ENCODE results near the gene TUBB2A.
"Not testable (repeated sequence)": the region's sequence is repeated elsewhere in the genome, so short reads cannot be mapped to it uniquely, and the experiment has no call there.

DNA sequence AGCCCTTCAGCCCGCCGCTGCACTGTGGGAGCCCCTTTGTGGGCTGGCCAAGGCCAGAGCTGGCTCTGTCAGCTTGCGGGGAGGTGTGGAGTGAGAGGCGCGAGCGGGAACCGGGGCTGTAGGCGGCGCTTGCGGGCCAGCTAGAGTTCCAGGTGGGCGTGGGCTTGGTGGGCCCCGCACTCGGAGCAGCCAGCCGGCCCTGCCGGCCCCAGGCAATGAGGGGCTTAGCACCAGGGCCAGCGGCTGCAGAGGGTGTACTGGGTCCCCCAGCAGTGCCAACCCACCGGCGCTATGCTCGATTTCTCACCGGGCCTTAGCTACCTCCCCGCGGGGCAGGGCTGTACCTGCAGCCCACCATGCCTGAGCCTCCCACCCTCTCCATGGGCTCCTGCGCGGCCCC, 13.3 kb upstream of the TUBB2A start:
- TF ChIP-seq, protein P1, sequence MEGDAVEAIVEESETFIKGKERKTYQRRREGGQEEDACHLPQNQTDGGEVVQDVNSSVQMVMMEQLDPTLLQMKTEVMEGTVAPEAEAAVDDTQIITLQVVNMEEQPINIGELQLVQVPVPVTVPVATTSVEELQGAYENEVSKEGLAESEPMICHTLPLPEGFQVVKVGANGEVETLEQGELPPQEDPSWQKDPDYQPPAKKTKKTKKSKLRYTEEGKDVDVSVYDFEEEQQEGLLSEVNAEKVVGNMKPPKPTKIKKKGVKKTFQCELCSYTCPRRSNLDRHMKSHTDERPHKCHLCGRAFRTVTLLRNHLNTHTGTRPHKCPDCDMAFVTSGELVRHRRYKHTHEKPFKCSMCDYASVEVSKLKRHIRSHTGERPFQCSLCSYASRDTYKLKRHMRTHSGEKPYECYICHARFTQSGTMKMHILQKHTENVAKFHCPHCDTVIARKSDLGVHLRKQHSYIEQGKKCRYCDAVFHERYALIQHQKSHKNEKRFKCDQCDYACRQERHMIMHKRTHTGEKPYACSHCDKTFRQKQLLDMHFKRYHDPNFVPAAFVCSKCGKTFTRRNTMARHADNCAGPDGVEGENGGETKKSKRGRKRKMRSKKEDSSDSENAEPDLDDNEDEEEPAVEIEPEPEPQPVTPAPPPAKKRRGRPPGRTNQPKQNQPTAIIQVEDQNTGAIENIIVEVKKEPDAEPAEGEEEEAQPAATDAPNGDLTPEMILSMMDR (conservative IDR thresholded peaks at IDR 0.05; ENCODE audit: low read length): not testable (repeated sequence)
- TF ChIP-seq EZH2phosphoT487 (IDR thresholded peaks at IDR 0.05; ENCODE audit: borderline replicate concordance, low read depth, low read length): not testable (repeated sequence)

Measured in OCI-LY7 (cell line).